Measurements from ENCODE around the gene AP2A2.
"Not testable (repeated sequence)": the region's sequence is repeated elsewhere in the genome, so short reads cannot be mapped to it uniquely, and the experiment has no call there.

Gene AP2A2

GRCh38 chr11:957212-957920 lies 31.7 kb downstream of the AP2A2 start:
- DNase-seq = no peak

DNA sequence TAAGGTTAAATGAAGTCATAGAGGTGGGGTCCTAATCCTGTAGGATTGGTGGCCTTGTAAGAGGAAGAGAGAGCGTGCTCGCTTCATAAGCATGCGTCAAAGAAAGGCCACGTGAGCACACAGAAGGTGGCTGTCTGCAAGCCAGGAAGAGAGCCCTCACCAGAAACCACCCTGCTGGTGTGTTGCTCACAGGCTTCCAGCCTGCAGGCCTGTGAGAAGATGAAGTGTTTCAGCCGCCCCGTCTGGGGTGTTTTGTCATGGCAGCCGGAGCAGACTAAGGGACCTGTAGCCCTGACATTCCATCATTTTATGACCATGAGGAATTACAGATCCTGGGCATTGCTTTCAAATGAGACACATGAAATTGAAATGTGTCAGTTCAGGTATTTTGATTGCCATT lies 32.4 kb downstream of the AP2A2 start:
- no peak for DNase-seq

GRCh38 chr11:959027-959426 lies 33.4 kb downstream of the AP2A2 start:
- no peak for DNase-seq

DNA sequence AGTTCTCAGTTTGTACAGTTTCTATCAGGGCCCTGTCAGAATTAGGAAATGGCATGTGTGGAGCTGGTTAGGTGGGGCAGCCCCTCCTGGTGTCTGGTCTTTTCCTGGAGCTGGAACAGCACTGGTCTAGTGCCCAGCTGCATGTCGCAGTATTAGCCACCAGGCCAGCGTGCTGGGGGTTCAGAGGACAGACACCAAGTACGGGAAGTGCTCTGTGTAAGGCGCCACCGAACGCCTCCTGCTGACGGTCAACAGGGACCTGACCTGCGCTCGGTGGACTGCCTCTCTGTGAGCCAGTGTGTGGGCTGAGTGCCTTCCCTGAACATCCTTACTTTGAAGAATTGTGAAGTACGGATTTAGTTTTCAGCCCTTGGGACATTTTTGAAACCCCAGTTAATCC lies 33.9 kb downstream of the AP2A2 start:
- DNase-seq = no peak

- DNase-seq = not testable (repeated sequence)
Measured at GRCh38 chr11:961310-961920, 35.7 kb downstream of the AP2A2 start.

- DNase-seq = no peak
Measured at GRCh38 chr11:961921-962320, 36.3 kb downstream of the AP2A2 start.

DNA sequence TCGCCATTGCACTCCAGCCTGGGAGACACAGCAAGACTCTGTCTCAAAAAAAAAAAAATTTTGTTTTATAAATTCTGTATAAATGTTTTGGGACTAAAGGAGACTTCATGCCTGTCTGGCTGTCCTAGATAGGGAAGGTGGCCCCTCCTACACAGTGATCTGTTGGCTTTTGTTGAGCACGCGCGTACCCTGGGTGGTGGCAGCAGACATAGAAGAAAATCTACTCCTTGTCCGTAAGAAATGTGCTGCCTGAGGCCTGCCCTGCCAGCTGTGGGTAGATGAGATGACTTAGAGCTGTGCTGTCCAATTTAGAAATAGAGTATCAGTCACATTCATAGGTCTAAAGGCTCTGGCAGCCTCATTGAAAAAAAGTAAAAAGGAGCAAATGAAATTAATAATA lies 37.0 kb downstream of the AP2A2 start:
- DNase-seq = no peak

- DNase-seq = no peak
Measured at GRCh38 chr11:963852-964251, 38.2 kb downstream of the AP2A2 start.

DNA sequence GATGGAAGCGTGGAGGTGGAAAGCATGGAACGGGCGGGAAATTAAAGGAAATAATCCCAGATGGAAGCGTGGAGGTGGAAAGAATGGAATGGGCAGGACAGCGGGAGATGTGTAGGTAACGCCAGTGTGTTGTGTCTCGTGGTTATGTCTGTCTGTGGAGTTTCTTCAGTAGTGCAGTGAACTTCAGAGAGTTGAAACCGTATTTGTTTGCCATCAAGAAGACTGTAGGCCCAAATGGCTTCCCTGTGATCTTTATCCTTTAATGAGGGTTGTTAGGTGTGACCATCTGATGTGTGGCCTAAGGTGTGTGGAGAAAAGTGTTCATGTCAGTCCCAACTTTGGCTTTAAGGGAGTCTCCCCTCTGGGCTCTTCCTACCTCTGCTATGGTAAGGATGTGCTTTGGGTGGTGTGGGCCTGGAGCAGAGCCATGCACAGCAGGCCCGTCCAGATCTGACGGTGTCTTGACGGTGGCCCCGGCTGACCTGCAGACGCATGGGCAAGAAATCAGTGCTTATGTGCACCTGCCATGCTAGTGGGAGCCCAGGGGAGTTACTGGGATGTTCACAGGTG lies 39.6 kb downstream of the AP2A2 start:
- DNase-seq = no peak

DNA sequence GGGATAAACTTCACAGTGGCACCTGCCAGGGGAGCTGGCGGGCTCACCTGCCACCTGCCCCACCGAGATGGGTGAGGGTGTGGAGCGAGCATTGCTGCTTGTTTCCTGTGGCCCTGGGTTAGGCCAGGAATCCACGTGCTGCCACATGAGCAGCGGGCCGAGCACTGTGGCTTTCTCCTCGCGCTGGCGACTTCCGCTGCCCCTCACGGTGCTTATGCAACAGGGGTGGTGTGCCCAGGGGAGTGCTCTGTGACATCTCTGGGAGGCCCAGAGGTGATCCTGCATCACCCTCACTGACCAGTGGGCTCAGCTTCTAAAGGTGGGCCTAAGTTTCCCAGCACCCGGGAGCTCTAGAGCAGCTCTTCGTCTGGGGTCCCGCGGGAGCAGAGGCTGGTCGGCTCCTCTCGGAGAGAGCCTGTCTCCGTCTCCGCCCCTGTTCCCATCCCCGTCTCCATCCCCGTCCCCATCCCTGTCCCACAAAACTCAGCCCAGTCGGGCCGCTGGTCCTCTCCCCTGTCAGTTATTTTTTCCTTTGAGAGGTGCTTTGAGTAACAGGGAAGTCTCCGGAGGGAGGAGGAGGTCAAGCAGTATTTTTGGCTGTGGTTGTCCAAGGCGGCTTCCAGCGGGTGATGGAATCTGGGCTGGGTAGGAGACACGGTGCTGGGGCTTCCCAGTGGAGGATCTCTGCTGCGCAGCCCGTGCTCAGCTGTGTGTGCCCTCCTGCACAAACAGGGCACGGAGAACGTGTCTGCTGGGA lies 42.5 kb downstream of the AP2A2 start:
- peak; percentile 8 for DNase-seq

- no peak for DNase-seq
Measured at GRCh38 chr11:968822-969221, 43.2 kb downstream of the AP2A2 start.

GRCh38 chr11:969651-970205 lies 44.1 kb downstream of the AP2A2 start:
- DNase-seq = no peak

- DNase-seq = peak; percentile 19
Measured at GRCh38 chr11:970319-970871, 44.7 kb downstream of the AP2A2 start.

- DNase-seq = no peak
Measured at GRCh38 chr11:971092-971690, 45.5 kb downstream of the AP2A2 start.

GRCh38 chr11:971731-972365 lies 46.2 kb downstream of the AP2A2 start:
- no peak for DNase-seq

DNA sequence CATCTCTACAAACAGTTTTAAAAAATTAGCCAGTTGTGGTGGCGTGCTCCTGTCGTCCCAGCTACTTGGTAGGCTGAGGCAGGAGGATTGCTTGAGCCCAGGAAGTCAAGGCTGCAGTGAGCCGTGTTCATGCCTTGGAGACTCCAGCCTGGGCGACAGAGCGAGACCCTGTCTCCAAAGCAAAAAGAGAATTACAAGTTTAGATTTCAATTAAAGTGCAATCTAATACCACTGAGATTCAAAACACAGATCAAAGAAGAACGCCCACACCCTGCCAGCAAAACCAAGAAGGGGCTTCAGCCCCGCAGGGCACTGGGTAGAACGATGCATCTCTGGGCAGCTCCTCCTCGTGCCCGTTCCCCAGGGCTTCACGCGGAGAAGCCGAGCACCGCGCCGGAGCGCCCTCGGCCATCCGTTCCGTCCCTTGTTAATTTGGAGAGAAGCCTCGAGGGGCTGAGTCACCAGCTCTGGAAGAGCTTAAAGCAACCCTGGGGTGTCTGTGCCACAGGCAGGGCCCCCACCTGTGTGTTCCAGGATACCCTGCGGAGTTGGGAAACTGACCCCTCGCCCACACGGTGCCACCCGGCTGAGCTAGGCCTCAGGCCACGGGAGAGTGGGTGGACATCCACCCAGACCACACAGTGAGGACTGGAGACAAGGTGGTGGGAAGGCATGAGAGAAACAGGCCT lies 47.0 kb downstream of the AP2A2 start:
- no peak for DNase-seq

- DNase-seq = no peak
Measured at GRCh38 chr11:973237-973636, 47.6 kb downstream of the AP2A2 start.

DNA sequence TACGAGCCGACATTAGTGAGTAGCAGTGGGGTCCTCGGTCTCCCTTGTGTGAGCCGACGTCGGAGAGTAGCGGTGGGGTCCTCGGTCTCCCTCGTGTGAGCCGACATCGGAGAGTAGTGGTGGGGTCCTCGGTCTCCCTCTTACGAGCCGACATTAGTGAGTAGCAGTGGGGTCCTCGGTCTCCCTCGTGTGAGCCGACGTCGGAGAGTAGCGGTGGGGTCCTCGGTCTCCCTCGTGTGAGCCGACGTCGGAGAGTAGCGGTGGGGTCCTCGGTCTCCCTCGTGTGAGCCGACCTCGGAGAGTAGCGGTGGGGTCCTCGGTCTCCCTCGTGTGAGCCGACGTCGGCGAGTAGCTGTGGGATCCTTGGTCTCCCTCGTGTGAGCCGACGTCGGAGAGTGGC lies 49.7 kb downstream of the AP2A2 start:
- not testable (repeated sequence) for DNase-seq

DNA sequence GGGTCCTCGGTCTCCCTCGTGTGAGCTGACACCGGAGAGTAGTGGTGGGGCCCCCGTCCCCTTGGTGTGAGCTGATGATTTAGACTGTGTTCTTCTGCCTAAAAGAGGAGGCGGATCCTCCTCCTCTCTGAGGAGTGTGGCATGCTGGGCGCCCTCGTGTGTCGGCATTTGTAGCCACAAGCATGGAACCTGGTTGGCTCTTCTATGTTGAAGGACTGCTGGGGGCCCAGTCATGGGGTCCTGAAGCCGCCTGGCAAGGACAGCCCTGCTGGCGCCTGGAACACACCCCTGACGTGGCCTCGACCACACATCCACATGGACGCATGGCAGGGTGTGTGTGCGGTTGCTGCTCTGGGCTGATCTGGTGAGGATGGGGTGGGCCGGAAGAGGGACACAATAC lies 50.2 kb downstream of the AP2A2 start:
- peak; percentile 24 for DNase-seq

GRCh38 chr11:976431-977160 lies 50.9 kb downstream of the AP2A2 start:
- no peak for DNase-seq
